COR-L47 (cell line): ENCODE measurements around the gene FAM43A.

Experiments
- DNase-seq: peaks from one replicate; lab custom pipeline; 2025; lab: John Stamatoyannopoulos, UW

Gene FAM43A

DNA sequence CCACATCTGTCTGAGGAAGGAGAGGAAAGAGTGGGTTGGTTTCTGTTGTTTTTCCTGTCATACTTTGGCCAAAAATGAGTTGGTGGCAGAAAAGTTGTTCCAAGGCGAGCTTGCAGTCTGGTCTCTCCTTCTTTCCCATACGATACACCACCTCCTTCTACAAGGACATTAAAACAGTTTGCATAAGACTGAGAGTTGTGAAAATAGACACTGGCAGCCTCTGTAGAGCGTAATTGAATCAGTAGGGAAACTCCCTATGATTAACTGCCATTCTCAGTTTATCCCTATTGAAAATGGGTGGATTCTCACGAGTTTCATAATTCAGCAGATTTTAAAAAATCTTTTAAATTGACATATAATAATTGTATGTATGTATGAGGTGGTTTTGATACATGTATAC lies 10.0 kb upstream of the FAM43A start:
- no peak for DNase-seq

DNA sequence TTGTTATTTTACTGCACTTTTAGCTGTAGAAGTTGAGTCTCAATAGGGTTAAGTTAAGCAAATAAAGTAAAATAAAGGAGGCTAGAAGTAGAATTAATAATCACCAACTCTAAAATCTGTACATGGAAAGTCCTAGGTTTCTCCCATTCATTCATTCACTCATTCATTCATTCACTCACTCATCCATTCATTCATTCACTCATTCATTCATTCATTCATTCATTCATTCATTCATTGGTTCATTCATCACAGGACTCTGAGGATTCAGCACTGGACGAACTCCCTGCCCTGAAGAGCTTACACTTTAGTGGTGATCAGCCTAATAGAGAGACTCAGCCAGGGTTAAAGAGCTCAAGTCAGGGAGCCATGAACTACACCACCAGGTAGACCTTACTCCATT lies 9.2 kb upstream of the FAM43A start:
- DNase-seq = no peak

DNA sequence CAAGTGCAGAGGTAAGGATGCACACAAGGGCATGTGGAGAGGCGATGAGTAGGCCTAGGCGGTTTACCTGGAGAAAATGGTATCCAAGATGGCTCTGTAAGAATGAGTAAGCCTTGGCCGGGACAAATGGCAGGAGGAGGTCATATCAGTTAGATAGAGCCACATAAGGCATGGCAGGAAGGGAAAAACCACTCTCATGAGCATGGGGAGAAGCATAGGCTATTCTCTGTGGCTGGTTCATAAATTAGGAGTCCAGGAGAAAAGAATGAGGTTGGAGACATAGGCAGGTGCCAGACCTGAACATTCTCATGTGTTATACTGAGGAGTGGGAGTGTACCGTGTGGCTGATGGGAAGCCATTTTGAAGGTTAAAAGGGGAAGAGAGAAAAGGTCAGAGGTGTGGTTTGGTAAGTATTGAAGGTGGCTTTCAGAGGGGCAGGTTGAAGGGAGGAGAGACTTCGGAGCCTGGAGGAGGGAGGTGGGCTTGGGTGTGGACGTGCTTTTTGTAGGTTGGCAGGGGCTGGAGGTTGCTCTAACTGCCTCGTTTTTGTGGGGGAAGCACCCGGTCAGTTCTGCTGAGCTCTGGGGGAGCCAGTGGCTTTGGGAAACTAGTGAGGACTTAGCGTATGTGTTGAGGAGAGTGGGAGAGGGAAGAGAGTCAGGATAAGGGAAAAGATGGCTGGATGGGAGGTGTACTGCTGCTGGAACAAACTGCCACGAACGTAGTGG lies 4.6 kb upstream of the FAM43A start:
- DNase-seq = no peak

DNA sequence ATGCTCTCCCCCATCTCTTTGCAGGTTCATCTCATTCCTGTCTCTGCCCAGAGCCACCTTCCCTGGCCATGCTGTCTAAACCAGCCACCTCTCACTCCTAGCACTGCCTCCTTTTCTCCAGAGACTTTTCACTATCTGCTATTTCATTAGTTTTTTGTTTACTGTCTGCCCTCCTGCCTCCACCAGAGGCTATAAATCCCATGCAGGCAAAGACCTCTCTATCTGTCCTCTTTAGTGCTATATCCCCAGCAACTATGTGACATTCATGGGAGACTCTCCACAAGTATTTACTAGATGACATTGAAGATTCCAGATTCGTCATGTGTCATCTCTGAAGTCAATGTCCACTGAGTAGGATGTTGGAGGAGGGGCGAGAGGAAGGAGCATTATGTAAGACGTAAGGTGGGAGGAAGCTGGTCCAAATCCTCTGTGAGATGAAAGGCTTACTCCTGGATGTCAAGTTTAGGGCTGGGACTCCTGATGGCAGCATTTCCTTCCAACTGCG lies 3.4 kb upstream of the FAM43A start:
- no peak for DNase-seq

DNA sequence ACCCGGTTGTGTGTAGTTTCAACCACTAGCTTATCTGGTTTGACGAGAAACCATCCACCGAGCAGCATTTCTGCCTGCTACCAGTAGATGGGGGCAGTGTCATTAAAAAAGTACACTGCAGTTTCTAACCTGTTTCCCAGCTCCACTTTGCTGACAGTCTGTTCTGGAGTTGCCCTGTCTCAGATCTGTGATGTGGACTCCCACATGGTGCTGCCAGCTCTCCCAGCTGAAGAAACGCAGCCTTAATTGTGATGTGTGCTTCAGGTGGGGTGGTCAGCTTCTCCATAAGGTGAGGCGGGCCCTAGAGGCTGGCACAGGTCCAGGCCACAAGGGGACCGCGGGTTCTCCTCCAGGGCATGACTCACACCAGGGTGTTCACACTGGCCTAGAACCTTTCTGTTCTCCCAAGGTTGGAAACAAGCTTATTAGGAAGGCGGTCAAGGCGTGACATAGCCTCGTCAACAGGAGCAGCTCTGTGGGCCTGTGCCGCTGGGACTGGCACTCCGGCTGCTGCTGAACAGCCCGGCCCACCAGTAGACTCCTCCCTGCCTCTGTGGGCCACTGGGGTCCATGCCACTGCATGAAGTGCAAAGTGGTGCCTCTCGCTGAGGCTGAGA lies 2.9 kb upstream of the FAM43A start:
- DNase-seq = peak; percentile 89

DNA sequence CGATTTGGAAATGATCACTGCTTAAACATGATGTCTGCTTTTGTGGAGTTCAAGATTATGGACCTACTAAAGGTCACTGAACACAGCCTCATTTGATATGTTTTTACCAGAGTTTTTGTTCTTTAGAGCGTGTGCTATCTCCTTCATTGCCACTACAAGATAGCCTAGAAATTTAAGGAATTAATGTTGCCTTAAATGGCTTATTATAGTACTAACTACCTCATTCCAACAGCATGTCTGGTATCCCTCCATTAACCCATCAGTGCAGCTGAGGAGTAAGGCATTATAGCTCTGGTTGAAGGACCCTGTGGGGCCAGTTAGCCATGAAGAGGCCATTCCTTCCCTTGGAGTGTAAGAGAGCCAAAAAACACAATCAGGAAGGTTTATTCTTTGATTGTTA lies 2.3 kb upstream of the FAM43A start:
- DNase-seq = no peak

DNA sequence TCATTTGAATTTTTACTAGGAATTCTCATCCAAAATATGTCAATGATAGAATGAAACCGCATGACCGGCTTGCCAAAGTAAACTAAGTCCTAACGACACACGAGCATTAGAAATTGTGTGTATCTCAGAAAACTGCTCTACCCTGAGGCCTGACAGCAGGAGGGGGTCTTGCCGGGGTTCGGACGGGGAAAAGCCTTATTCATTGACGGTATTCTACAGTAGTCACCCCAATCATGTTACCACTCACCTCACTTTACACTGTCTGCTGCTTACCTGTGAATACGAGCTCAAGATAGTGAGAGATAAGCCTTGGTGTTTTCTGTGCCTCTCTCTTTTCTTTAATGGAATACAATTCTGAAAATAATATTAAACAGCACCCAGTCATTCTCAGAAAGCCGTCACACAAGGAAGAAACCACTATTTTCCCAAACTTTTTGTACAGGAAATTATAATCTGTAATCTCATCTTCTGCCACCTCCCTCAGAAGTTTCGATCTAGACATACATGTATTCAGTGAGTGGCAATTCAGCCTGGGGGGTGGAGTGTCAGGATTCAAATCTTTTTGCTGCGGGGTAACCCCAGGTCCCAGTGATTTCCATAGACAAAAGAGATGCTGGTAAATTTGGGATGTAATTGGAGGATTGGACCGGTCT lies 492 bp upstream of the FAM43A start:
- no peak for DNase-seq

DNA sequence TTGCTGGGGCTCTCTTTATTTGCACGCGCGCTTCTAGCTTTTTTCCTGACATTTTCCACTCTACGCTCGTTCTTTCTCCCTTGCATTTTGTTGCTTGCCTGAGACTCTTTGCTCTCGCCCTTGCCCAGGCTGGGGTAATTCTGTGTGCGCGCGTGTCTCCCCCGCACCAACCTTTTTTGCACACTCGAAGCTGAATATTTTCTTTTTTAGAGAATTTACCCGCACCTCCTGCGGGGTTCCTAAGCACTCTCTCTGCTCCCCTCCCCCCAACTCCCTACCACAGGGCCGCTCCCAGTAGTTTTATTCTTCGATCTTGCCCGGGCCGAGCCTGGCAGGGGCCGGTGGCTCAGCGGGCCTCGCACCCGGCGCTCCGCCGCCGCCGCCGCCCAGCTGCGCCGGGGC lies 732 bp downstream of the FAM43A start:
- DNase-seq = no peak

DNA sequence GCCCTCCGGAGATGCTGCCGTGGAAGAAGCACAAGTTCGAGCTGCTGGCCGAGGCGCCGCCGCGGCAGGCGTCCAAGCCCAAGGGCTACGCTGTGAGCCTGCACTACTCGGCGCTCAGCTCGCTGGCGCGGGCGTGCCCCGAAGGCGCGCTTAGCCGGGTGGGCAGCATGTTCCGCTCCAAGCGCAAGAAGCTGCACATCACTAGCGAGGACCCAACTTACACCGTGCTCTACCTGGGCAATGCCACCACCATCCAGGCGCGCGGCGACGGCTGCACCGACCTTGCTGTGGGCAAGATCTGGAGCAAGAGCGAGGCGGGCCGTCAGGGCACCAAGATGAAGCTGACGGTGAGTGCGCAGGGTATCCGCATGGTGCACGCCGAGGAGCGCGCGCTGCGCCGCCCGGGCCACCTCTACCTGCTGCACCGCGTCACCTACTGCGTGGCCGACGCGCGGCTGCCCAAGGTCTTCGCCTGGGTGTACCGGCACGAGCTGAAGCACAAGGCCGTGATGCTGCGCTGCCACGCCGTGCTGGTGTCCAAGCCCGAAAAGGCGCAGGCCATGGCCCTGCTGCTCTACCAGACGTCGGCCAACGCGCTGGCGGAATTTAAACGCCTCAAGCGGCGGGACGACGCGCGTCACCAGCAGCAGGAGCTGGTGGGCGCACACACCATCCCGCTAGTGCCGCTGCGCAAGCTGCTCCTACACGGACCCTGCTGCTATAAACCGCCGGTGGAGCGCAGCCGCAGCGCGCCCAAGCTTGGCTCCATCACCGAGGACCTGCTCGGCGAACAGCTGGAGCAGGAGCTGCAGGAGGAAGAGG lies 1.3 kb downstream of the FAM43A start:
- DNase-seq = peak; percentile 55

DNA sequence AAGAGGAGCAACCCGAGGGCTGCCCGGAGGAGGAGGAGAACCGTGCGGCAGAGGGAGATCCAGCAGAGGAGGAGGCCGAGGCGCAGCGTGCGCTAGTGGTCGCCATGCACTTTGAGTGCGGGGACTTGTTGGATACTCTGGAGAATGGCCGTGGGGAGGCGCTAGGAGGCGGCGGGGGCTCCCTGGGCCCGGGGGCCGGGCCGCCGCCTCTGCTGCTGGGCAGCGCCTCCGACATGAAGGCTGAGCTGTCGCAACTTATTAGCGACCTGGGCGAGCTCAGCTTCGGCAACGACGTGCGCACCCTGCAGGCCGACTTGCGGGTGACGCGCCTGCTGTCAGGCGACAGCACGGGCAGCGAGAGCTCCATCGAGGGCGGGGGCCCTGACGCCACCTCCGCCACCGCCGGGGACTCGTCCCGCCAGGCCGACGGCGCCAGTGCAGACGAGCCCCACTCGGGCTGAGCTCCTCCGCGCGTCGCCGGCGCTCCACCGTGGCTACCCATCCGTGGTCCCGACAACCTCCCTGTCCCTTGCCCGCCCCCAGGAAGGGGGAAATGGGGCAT lies 2.0 kb downstream of the FAM43A start:
- peak; percentile 80 for DNase-seq

DNA sequence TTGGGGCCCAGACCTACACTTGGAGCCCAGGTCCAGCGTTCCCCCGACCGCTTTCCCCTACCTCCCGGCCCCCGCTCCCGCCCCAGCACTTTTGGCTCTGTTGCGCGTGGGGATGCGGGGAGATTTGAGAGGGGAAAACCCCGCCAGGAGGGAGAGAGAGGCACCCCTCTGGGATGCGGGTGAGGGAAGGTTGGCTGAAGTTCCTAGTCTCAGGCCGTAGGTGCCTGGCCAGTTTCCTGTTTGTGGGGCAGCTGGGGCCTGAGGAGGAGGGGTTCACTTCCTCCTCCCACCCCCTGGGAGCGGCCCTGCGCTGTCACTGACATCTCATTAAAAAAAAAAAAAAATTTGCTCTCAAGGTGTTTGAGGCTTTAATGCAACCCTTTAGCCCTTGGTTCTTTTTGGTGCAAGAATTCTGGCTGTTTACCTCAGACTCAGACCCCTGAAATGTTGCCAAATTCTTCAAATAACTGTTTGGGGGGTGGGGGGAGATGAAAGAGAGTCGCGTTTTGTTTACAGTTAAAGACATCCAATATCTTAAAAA lies 2.6 kb downstream of the FAM43A start:
- DNase-seq = peak; percentile 24

DNA sequence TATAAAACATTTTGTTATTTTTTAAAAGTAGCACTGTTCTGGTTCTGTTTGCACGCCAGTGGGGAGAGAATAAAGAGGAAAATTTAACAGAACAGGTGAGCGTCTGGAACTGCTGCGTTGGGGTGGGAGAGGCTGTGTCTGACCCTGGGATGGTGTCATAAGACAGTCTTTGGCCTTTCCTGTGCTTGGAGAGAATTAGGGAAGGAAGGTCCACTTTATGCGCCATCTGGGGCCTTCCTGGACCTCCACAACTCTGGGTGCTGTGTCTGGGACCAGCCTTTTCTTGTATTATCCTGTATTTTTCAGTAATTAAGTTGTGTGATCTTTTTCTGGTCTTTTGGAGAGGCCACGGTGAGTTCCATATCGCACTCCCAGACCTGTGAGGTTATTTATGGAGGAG lies 3.3 kb downstream of the FAM43A start:
- DNase-seq = no peak

DNA sequence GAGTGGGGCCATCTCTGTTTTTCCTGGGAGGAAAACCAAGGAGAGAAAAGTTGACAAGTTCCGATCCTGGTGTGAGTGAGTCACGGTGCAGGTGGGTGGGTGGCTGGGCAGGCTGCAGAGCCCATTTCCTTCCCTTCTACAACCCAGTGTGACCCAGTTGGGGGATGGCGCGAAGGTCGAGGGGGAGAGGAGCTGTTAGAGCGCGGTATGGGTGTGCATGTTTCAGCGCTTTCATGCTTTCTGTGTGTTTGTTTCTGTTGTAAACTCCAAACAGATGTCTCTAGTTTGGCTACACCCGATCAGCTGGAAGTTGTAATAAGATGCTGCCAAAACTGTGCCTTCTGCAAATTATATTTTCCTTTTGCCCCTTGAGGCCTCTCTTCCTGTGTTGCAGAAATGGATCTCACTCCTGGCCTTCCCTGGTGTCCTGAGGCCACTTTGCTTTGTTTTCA lies 3.8 kb downstream of the FAM43A start:
- DNase-seq = no peak

DNA sequence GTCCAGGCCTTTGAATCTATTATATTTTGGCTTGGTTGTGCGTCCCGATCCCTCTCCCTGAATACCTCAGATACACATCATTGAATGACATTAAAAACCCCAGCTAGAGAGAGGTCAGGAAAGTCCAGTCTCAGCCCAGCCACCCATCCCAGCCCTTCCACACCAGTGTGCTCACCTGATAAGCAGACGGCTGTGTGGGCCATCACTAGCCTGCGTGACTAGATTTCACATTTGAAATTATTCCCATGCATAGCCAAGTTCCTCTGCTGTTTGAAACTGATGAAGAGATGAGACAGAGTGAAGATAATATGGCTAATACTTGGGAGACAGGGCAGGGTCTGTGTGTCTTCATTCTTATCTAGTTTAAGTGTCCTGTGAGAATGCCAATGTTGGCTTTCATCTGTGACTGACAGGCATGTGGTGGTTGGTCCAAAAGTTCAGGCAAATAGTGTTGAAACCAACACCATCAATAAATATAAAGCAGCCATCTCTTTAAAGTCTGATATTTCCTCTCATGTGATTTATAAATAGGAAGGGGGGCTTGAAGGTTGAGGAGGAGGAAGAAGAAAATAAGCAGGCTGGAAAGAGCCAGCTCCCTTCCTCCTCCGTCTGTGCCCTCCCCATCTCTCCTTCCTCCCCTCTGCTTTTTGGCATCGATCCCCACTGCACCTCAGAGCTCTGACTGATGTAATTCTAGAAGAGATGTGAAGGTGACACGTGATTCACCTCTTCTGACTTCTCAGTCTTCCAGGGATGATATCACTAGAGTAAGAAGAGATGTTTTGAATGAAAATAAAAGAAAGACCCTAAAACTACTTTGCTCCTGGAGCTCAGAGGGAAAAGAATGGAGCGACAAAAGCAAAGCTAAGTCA lies 5.1 kb downstream of the FAM43A start:
- no peak for DNase-seq

DNA sequence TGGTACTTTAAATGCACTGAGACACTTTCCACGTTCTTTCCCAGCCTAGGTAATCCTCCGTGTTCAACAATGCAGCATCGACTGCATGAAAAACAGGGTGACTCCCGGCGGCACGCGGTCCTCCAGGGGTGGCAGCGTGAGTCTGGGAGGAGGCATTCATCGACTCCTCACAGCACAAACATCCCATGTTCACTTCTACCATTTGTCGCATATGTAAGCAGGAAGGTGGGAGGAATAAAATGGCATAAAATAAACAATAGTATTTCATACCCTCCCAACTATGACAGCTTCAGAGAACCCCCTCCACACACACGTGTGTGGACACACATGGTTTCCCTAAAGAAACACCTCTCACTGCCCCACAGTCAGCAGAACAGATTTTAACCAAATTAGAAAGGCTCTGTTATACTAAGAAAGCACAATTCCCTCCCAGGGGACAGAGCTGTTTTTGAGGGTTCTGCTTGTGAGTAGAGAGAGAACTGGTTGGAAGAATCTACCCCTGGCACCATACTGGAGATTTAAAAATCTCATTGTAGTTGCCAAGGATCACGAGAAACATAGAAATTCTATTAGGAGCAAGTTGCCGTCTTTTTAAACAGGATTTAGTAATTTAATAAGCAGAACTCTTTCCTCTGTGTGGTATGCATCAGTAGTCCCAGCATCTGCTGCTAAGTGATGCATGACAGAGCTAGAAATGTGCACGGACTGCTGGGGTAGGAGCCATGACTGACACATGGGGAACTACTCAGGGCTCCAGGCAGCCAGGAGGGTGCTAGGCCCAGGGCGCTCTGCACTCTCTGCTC lies 6.0 kb downstream of the FAM43A start:
- DNase-seq = no peak

DNA sequence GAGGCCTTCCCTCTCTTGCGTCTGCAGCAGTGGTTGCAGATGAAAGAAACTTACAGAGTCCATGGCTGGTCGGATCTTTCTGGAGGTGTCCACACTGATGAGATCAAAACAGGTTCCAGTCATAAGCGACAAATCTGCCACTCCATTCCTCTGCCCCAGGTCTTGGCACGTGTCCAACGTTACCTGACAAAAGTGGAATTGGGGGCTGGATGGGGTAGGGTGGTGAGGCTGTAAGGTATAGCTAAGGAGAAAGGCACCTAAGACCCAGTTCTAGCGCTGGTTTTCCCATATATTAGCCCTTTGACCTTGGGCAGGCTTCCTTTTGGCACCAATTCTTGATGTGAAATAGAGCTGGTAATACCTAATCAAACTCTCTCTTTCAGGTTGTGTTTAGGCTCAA lies 11.0 kb downstream of the FAM43A start:
- no peak for DNase-seq

DNA sequence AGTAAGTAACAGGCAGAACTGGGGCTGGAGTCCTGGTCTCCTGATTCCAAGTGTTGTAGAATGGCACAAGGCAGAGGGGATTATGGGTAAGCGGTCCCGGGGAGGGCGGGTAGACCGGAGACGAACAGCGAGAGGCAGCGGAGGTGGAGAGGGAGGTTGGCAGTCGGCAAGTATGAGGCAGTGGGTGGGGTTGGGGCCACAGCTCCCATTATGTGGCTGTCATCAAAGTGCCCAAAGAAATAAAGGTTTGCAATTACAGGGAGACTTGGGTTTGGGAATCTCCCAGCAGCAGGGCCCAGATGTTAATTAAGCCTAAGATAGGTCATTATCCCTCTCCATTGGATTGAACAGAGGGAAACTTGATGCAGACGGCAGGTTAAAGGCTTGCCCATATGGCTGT lies 16.9 kb downstream of the FAM43A start:
- DNase-seq = no peak

DNA sequence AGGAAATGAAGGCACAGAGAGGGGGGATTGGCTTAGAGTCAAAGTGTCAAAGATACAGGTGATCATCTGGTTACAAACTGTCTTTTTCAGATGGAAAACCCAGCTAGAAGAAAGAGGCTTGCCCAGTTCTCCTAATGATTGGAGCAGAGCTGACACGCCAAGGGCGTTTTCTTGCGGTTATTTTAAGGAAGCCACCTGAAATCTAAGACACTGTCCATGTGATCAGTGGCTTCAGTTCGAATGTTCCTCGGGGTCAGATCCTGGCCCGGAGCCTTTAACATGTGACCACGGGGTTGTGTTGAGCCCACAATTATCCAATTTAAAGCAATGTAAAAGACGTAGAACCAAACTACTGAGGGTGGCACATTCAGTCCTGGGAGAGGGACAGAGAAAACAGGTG lies 19.5 kb downstream of the FAM43A start:
- no peak for DNase-seq

DNA sequence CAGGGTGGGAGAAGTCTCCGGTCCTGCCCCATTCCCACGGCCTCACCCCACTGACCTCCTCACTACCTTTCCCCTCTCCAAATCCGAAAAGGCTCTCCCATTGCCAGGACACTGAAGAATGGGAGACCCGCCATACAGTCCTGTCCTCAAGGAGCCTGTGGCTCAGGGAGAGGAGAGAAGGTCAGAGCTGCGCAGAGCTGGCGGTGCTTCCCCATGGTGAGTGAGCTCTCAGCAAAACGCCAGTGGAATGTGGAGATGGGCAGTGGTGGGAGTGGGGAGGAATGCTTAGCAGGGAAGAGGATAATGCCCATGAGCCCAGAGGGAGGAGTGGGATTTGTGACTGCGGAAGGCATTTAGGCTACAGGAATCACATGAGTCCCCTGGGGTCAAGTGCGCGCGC lies 20.1 kb downstream of the FAM43A start:
- no peak for DNase-seq

DNA sequence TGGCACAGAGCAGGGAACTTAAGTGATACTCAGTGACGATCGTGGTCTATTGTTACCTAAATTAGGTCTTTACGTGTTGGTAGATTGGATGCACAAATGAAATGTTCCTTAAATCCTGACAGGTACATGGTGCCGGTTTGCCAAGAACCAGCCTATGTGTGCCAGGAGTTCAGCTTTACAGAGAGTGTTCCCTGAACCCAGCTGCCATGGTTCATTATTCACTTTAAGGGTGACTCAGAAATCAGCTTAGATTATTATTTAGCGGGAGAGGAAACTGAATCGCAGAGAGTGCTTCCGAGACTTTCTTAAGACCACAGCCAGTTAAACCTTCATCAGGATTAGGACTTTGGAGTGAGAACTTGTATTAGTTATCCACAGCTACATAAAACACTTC lies 21.5 kb downstream of the FAM43A start:
- no peak for DNase-seq
